ENCODE measurements around the gene NAALADL2.

GRCh38 chr3:174945951-174946350 is 86.8 kb downstream of the NAALADL2 start:
- TF ChIP-seq EZH2 (IDR thresholded peaks at IDR 0.05) (no peak), POLR2AphosphoS5 (IDR thresholded peaks at IDR 0.05; ENCODE audit: borderline replicate concordance, low read depth, low read length) (no peak)
